ENCODE results near the gene TP53BP2.

DNA sequence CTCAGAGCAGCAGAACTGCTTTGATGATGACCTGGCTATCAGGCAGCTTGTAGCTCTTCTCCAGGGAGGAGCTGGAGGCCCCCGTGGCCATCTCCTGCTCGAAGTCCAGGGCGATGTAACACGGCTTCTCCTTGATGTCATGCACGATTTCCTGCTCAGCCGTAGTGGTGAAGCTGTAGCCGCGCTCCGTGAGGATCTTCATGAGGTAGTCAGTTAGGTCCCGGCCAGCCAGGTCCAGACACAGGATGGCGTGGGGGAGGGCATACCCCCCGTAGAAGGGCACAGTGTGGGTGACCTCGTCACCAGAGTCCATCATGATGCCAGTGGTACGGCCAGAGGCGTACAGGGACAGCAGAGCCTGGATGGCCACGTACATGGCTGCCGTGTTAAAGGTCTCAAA lies 18.3 kb upstream of the TP53BP2 start:
- TF ChIP-seq, protein P1, sequence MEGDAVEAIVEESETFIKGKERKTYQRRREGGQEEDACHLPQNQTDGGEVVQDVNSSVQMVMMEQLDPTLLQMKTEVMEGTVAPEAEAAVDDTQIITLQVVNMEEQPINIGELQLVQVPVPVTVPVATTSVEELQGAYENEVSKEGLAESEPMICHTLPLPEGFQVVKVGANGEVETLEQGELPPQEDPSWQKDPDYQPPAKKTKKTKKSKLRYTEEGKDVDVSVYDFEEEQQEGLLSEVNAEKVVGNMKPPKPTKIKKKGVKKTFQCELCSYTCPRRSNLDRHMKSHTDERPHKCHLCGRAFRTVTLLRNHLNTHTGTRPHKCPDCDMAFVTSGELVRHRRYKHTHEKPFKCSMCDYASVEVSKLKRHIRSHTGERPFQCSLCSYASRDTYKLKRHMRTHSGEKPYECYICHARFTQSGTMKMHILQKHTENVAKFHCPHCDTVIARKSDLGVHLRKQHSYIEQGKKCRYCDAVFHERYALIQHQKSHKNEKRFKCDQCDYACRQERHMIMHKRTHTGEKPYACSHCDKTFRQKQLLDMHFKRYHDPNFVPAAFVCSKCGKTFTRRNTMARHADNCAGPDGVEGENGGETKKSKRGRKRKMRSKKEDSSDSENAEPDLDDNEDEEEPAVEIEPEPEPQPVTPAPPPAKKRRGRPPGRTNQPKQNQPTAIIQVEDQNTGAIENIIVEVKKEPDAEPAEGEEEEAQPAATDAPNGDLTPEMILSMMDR (IDR thresholded peaks at IDR 0.05; ENCODE audit: borderline replicate concordance, extremely low read depth, low read length, poor library complexity, severe bottlenecking): no peak
- no peak for TF ChIP-seq EZH2 (IDR thresholded peaks at IDR 0.05; ENCODE audit: borderline replicate concordance, low read depth, low read length, severe bottlenecking)
